ENCODE results near the gene SETD3. TPM values are rescaled to one million over a fixed set of nuclear protein-coding genes. Genes with fewer than 3 reads are reported as not detected.
A peak's percentile ranks its signal among the peaks of the same experiment; 100 is the strongest.

The SETD3 gene
- total and polyA plus RNA-seq, 4 donors: 36.4 to 60.9 (median 49.7) TPM

GRCh38 chr14:99522457-99522891, 41.8 kb upstream of the SETD3 start:
- peaks cover 0 to 25% (median 15%) of the 10 kb centered on the region in 5 donors for H3K4me1 ChIP-seq (ENCODE audit: control insufficient read depth in 5 of 5, insufficient read depth in 5 of 5, low read length in 5 of 5)
- no peak for TF ChIP-seq CTCF (IDR thresholded peaks at IDR 0.05; ENCODE audit: control extremely low read depth, extremely low read depth)
- H3K9ac ChIP-seq (ENCODE audit: insufficient read depth in 1 of 2, low read length in 2 of 2): no peak overlapping the region
- H3K27me3 ChIP-seq (ENCODE audit: control insufficient read depth in 3 of 3, insufficient read depth in 3 of 3, low read length in 2 of 3): no peaks in the 10 kb centered on the region
- peaks cover 0 to 2% (median 0%) of the 10 kb centered on the region in 4 donors for H3K36me3 ChIP-seq (ENCODE audit: control insufficient read depth in 4 of 4, insufficient read depth in 4 of 4, low read length in 4 of 4)
- 60 to 67% methylated on average over 12 of the region's 12 CpGs for WGBS, 2 donors
- DNase-seq: peak; percentile 23 to 59 (median 48)
- peaks cover 0 to 2% (median 0%) of the 10 kb centered on the region in 4 donors for H3K9me3 ChIP-seq (ENCODE audit: control insufficient read depth in 4 of 4, insufficient read depth in 3 of 4, low read length in 3 of 4)
- H3K27ac ChIP-seq (ENCODE audit: low read depth in 1 of 2, low read length in 1 of 2): peak overlapping the region in 1 of 2 donors; percentile 8
- H3K4me3 ChIP-seq: no peak overlapping the region
- ATAC-seq (ENCODE audit: insufficient read depth, low FRiP score): no peak

GRCh38 chr14:99522025-99522401, 41.4 kb upstream of the SETD3 start:
- Histone ChIP-seq H3K4me3 (no peak overlapping the region), H3K27ac (ENCODE audit: low read depth in 1 of 2, low read length in 1 of 2) (no peak overlapping the region), H3K9me3 (ENCODE audit: control insufficient read depth in 4 of 4, insufficient read depth in 3 of 4, low read length in 3 of 4) (peaks cover 0 to 2% (median 0%) of the 10 kb centered on the region in 4 donors), H3K4me1 (ENCODE audit: control insufficient read depth in 5 of 5, insufficient read depth in 5 of 5, low read length in 5 of 5) (peaks cover 0 to 25% (median 15%) of the 10 kb centered on the region in 5 donors), H3K27me3 (ENCODE audit: control insufficient read depth in 3 of 3, insufficient read depth in 3 of 3, low read length in 2 of 3) (no peaks in the 10 kb centered on the region), H3K9ac (ENCODE audit: insufficient read depth in 1 of 2, low read length in 2 of 2) (no peak overlapping the region), H3K36me3 (ENCODE audit: control insufficient read depth in 4 of 4, insufficient read depth in 4 of 4, low read length in 4 of 4) (peaks cover 0 to 2% (median 0%) of the 10 kb centered on the region in 4 donors)
- WGBS, 2 donors: 81 to 87% methylated on average over 16 to 18 of the region's 18 CpGs
- DNase-seq: no peak
- ATAC-seq (ENCODE audit: insufficient read depth, low FRiP score): no peak
- no peak for TF ChIP-seq CTCF (IDR thresholded peaks at IDR 0.05; ENCODE audit: control extremely low read depth, extremely low read depth)

- Histone ChIP-seq H3K27me3 (ENCODE audit: control insufficient read depth in 3 of 3, insufficient read depth in 3 of 3, low read length in 2 of 3) (no peaks in the 10 kb centered on the region), H3K27ac (ENCODE audit: low read depth in 1 of 2, low read length in 1 of 2) (no peak overlapping the region), H3K9ac (ENCODE audit: insufficient read depth in 1 of 2, low read length in 2 of 2) (no peak overlapping the region), H3K9me3 (ENCODE audit: control insufficient read depth in 4 of 4, insufficient read depth in 3 of 4, low read length in 3 of 4) (peaks cover 0 to 2% (median 0%) of the 10 kb centered on the region in 4 donors), H3K4me3 (no peak overlapping the region), H3K36me3 (ENCODE audit: control insufficient read depth in 4 of 4, insufficient read depth in 4 of 4, low read length in 4 of 4) (no peaks in the 10 kb centered on the region), H3K4me1 (ENCODE audit: control insufficient read depth in 5 of 5, insufficient read depth in 5 of 5, low read length in 5 of 5) (peaks cover 0 to 25% (median 14%) of the 10 kb centered on the region in 5 donors)
- DNase-seq (no peak), ATAC-seq (ENCODE audit: insufficient read depth, low FRiP score) (no peak)
- WGBS, 2 donors: 95 to 97% methylated on average over 25 of the region's 25 CpGs
- TF ChIP-seq CTCF (IDR thresholded peaks at IDR 0.05; ENCODE audit: control extremely low read depth, extremely low read depth): no peak
Measured at GRCh38 chr14:99521176-99522024, 40.7 kb upstream of the SETD3 start.

Measured in lung (tissue), 12 donors.